Endothelial cell (in vitro differentiated cells): ENCODE data around the gene SLC25A13. TPM values are rescaled to one million over a fixed set of nuclear protein-coding genes. Genes with fewer than 3 reads are reported as not detected.

Experiments used
- DNase-seq: peaks from one replicate; pipeline ENCODE4 v3.0.0; 2021; ENCODE audit warnings: low spot score
- H3K27ac Mint-ChIP-seq: one replicate; pipeline ENCODE4 v1.8.0; 2021; ENCODE audit warnings: mixed read lengths, inconsistent platforms; ENCODE audit not compliant: unreplicated experiment
- H3K27me3 Mint-ChIP-seq: one replicate; pipeline ENCODE4 v1.8.0; 2021; ENCODE audit warnings: mild to moderate bottlenecking, moderate library complexity, mixed read lengths, inconsistent platforms; ENCODE audit not compliant: unreplicated experiment
- H3K36me3 Mint-ChIP-seq: one replicate; pipeline ENCODE4 v1.8.0; 2021; ENCODE audit warnings: mild to moderate bottlenecking, low read depth, mixed read lengths, inconsistent platforms; ENCODE audit not compliant: unreplicated experiment
- H3K4me1 Mint-ChIP-seq: one replicate; pipeline ENCODE4 v1.8.0; 2021; ENCODE audit warnings: mild to moderate bottlenecking, mixed read lengths, inconsistent platforms; ENCODE audit not compliant: unreplicated experiment
- H3K4me3 Mint-ChIP-seq: one replicate; pipeline ENCODE4 v1.8.0; 2021; ENCODE audit warnings: mild to moderate bottlenecking, mixed read lengths, inconsistent platforms; ENCODE audit not compliant: unreplicated experiment
- H3K9me3 Mint-ChIP-seq: one replicate; pipeline ENCODE4 v1.8.0; 2021; ENCODE audit warnings: mixed read lengths, inconsistent platforms; ENCODE audit not compliant: unreplicated experiment
- total RNA-seq: library from RNA; stranded (reverse); fragmentation: NEBNext Ultra II Directional; extraction: Animal tissue kit (Norgen Biotek cat#: 25700); gene quantifications from one replicate; pipeline ENCODE4 v1.2.1, GENCODE V29; 2021; ENCODE audit not compliant: unreplicated experiment
- TF ChIP-seq, protein P1 (sequence below): fragments of 200-600 bp; sonication (generic); IDR thresholded peaks from one replicate; pipeline ENCODE4 v1.5.0; 2021; ENCODE audit warnings: antibody characterized with exemption; ENCODE audit not compliant: unreplicated experiment

Gene SLC25A13
- total RNA-seq, 1 donor from 2014 or later, result 69.6 TPM

GRCh38 chr7:96233528-96234154 lies 88.3 kb downstream of the SLC25A13 start:
- Mint-ChIP-seq H3K9me3 (no peaks in the 10 kb centered on the region), H3K4me3 (no peak overlapping the region), H3K36me3 (peaks cover 10% of the 10 kb centered on the region), H3K27ac (no peak overlapping the region), H3K27me3 (no peaks in the 10 kb centered on the region), H3K4me1 (peaks cover 18% of the 10 kb centered on the region)
- no peak for DNase-seq
- TF ChIP-seq, protein P1, sequence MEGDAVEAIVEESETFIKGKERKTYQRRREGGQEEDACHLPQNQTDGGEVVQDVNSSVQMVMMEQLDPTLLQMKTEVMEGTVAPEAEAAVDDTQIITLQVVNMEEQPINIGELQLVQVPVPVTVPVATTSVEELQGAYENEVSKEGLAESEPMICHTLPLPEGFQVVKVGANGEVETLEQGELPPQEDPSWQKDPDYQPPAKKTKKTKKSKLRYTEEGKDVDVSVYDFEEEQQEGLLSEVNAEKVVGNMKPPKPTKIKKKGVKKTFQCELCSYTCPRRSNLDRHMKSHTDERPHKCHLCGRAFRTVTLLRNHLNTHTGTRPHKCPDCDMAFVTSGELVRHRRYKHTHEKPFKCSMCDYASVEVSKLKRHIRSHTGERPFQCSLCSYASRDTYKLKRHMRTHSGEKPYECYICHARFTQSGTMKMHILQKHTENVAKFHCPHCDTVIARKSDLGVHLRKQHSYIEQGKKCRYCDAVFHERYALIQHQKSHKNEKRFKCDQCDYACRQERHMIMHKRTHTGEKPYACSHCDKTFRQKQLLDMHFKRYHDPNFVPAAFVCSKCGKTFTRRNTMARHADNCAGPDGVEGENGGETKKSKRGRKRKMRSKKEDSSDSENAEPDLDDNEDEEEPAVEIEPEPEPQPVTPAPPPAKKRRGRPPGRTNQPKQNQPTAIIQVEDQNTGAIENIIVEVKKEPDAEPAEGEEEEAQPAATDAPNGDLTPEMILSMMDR, result no peak

- no peak for DNase-seq
- H3K4me1 Mint-ChIP-seq, result peaks cover 13% of the 10 kb centered on the region
- H3K27ac Mint-ChIP-seq, result no peak overlapping the region
- peaks cover 13% of the 10 kb centered on the region for H3K36me3 Mint-ChIP-seq
- H3K4me3 Mint-ChIP-seq, result no peak overlapping the region
- H3K27me3 Mint-ChIP-seq, result no peaks in the 10 kb centered on the region
- H3K9me3 Mint-ChIP-seq, result no peaks in the 10 kb centered on the region
- TF ChIP-seq, protein P1, result no peak
Measured at GRCh38 chr7:96233084-96233483, 88.8 kb downstream of the SLC25A13 start.

- no peaks in the 10 kb centered on the region for H3K9me3 Mint-ChIP-seq
- TF ChIP-seq, protein P1, result no peak
- H3K27me3 Mint-ChIP-seq, result no peaks in the 10 kb centered on the region
- no peak for DNase-seq
- H3K4me3 Mint-ChIP-seq, result no peak overlapping the region
- H3K4me1 Mint-ChIP-seq, result peaks cover 5% of the 10 kb centered on the region
- no peak overlapping the region for H3K27ac Mint-ChIP-seq
- peaks cover 11% of the 10 kb centered on the region for H3K36me3 Mint-ChIP-seq
Measured at GRCh38 chr7:96228760-96229159, 93.1 kb downstream of the SLC25A13 start.

DNA sequence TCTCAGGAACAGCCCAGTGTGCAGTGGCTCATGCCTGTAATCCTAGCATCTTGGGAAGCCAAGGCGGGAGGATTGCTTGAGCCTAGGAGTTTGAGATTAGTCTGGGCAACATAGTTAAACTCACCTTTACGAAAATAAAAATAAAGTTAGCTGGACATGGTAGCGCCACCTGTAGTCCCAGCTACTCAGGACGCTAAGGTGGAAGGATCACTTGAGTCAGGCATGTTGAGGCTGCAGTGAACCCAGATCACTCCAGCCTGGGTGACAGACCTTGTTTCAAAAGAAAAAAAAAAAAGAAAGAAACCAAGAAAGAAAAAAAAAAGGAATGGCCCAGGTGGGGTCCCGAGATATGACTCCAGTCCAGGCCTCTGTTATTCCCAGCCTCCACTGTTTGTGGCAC lies 96.6 kb downstream of the SLC25A13 start:
- DNase-seq, result no peak
- Mint-ChIP-seq H3K4me3 (no peak overlapping the region), H3K4me1 (no peaks in the 10 kb centered on the region), H3K27ac (no peak overlapping the region), H3K27me3 (no peaks in the 10 kb centered on the region), H3K36me3 (peaks cover 11% of the 10 kb centered on the region), H3K9me3 (no peaks in the 10 kb centered on the region)
- TF ChIP-seq, protein P1, result no peak

GRCh38 chr7:96224685-96225084 lies 97.2 kb downstream of the SLC25A13 start:
- H3K27ac Mint-ChIP-seq, result no peak overlapping the region
- DNase-seq, result peak; percentile 42
- TF ChIP-seq, protein P1, result no peak
- H3K27me3 Mint-ChIP-seq, result no peaks in the 10 kb centered on the region
- peaks cover 8% of the 10 kb centered on the region for H3K36me3 Mint-ChIP-seq
- H3K9me3 Mint-ChIP-seq, result no peaks in the 10 kb centered on the region
- H3K4me3 Mint-ChIP-seq, result no peak overlapping the region
- no peaks in the 10 kb centered on the region for H3K4me1 Mint-ChIP-seq
